NCI-H1694 treated with DMSO at 0.1 percent for 48 hours (cell line): ENCODE data around the gene CROCC2.

Experiments
- DNase-seq: peaks from one replicate; lab custom pipeline; 2025; lab: John Stamatoyannopoulos, UW

Gene CROCC2

DNA sequence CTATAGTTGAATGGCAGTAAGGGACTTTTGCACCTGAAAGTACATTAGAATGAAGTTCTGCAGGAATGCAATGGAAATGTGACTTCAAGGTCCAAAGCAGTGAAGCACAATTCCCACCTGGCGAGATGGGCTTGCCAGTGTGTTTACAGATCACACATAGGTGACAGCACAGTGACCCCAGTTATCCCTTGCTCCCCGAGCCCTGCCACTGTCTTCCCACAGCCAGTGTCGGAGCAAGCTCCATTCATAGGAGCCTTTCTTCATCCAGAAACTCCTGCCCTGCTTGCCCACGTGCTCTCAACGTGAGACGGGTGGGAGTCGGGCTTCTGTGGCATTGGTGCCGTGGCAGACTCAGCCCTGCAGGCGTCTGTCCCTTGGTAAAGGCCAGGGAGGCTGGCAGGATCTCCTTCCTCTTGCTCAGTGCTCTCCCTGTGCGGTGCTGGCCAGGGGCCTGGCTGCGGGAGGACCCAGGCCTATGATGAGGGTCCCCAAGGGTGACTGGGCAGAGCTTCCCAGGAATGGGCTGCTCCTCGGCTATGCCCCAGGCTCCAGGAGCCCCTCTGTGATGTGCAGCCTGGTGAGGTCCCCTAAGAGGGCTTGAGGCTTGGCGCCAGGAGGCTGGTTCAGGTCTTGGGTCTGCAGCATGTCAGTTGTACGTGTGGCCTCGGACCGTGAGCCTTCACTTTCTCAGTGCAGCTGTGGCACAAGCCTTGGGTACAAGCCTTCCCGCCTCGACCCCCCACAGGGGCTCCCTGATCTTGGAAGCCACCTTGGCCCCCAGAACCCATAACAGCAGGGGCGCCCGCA, 132.4 kb downstream of the CROCC2 start:
- no peak for DNase-seq

DNA sequence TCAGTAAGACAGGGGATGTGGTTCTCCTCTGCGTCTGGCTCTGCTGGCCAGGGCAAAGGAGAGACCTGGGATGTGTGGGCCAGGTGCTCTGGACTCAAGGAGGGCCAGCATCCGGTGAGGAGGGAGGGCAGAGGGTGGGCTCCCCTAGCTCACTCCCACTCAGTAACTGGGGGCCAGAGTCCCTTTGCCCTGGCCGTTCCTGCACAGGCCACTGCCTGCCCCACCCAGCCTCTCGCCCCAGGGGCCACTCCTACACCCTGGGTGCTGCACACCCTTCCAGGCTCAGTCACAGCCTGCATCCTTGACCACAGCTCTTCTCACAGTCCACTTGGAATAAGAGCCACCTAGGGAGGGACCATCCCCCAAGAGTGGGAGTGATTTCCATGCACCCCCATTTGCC, 133.3 kb downstream of the CROCC2 start:
- DNase-seq, result no peak

DNA sequence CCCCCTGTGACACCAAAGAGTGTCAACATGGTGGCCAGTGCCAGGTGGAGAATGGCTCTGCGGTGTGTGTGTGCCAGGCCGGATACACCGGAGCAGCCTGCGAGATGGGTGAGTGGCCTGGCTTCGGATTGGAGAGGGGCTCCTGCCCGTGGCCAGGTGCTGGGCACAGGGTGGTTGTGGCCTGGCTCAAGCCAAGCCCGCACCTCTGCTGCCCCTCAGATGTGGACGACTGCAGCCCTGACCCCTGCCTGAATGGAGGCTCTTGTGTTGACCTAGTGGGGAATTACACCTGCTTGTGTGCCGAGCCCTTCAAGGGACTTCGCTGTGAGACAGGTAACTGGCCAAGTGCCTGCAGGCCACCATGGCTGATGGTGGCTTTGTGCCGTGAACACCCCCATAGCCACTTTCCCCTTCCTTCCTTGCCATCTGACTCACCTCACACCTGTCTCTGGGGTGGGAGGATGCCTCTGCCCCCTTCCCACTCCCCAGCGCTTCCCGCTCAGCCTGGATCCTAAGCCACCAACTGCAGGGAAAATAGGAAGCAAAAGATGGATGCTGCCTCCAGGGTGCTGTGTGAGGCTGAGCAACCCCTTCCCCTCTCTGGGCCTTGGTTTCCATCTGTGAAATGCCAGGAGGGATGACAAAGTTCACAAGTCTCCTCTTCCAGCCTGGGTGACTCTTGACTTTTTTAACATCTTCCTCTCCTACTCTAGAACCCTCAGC, 134.1 kb downstream of the CROCC2 start:
- no peak for DNase-seq

GRCh38 chr2:241041589-241042158, 135.5 kb downstream of the CROCC2 start:
- DNase-seq, result no peak
